Fibroblast of villous mesenchyme (primary cell): ENCODE measurements around the gene RREB1. TPM values are rescaled to one million over a fixed set of nuclear protein-coding genes. Genes with fewer than 3 reads are reported as not detected.

Experiments used
- DNase-seq: peaks from one replicate; pipeline ENCODE4 v3.0.0-alpha.2; 2010; ENCODE audit warnings: low read depth
- H3K4me3 ChIP-seq: 2 replicates; pipeline ENCODE4 v1.5.1; 2011; ENCODE audit warnings: low read depth, mild to moderate bottlenecking, low read length
- total RNA-seq: library from RNA; depleted of rRNA; stranded (reverse); fragments of >200 nt; gene quantifications from 2 replicates; pipeline ENCODE4 v1.2.3, GENCODE V29; 2012
- TF ChIP-seq, protein P1 (sequence below): IDR thresholded peaks from 2 replicates; pipeline ENCODE4 v1.5.1; 2012; ENCODE audit warnings: low read depth, mild to moderate bottlenecking, low read length; ENCODE audit not compliant: insufficient read depth

RREB1 gene
- total RNA-seq, 1 donor: 26.3 TPM

- TF ChIP-seq, protein P1, sequence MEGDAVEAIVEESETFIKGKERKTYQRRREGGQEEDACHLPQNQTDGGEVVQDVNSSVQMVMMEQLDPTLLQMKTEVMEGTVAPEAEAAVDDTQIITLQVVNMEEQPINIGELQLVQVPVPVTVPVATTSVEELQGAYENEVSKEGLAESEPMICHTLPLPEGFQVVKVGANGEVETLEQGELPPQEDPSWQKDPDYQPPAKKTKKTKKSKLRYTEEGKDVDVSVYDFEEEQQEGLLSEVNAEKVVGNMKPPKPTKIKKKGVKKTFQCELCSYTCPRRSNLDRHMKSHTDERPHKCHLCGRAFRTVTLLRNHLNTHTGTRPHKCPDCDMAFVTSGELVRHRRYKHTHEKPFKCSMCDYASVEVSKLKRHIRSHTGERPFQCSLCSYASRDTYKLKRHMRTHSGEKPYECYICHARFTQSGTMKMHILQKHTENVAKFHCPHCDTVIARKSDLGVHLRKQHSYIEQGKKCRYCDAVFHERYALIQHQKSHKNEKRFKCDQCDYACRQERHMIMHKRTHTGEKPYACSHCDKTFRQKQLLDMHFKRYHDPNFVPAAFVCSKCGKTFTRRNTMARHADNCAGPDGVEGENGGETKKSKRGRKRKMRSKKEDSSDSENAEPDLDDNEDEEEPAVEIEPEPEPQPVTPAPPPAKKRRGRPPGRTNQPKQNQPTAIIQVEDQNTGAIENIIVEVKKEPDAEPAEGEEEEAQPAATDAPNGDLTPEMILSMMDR: no peak
- DNase-seq: no peak
- no peak overlapping the region for H3K4me3 ChIP-seq
These were observed 94.2 kb downstream of the RREB1 start for GRCh38 chr6:7201732-7202541.

GRCh38 chr6:7202950-7203349 lies 95.2 kb downstream of the RREB1 start:
- TF ChIP-seq, protein P1: no peak
- no peak for DNase-seq
- H3K4me3 ChIP-seq: no peak overlapping the region

DNA sequence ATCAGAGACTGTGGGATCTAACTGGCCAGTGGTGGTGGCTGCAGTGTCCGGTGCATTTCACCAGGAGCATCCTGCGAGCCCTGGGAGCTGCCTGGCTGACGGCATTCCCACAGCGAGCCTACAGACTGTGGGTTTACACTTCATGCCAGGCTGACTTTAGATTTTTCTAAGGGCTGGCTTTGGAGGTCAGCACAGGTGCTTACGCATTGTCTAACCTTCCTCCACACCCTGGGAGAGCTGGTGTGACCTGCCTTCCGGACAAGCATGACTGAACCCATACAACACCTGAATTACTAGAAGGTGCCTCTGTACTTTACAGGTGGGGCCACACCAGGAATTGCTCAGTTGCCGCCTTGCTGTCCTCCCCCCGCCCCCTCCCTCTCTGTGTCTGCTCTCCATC lies 96.2 kb downstream of the RREB1 start:
- no peak overlapping the region for H3K4me3 ChIP-seq
- DNase-seq: no peak
- TF ChIP-seq, protein P1: no peak

GRCh38 chr6:7204726-7205125 lies 97.0 kb downstream of the RREB1 start:
- peak; percentile 21 for DNase-seq
- TF ChIP-seq, protein P1: no peak
- H3K4me3 ChIP-seq: no peak overlapping the region

DNA sequence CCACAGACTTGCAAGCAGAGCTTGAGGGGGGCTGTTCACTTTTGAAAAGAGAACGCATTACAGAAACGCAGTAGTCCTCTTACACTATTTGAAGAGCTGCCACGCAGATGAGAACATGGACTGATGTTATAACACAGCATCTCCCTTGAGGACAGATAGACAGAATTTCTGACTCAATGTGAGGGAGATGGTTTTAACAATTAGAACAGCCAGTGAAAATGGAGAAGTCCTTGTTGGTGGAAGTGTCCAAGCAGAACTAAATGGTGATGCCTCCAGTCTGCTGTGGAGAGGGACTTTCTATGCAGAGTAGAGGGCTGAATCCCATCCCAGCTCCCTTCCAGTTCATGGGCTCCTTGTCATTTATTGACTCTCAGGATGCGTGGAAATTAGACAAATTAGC lies 100.0 kb downstream of the RREB1 start:
- TF ChIP-seq, protein P1: no peak
- no peak overlapping the region for H3K4me3 ChIP-seq
- no peak for DNase-seq

- TF ChIP-seq, protein P1: no peak
- H3K4me3 ChIP-seq: no peak overlapping the region
- no peak for DNase-seq
These were observed 105.7 kb downstream of the RREB1 start for GRCh38 chr6:7213416-7213815.

- no peak overlapping the region for H3K4me3 ChIP-seq
- TF ChIP-seq, protein P1: no peak
- DNase-seq: no peak
These were observed 106.7 kb downstream of the RREB1 start for GRCh38 chr6:7214468-7214867.
